GM06990 (cell line): ENCODE results near the gene KCTD21.
"Not testable (repeated sequence)": the region's sequence is repeated elsewhere in the genome, so short reads cannot be mapped to it uniquely, and the experiment has no call there.

Experiments
- DNase-seq: peaks from one replicate; pipeline ENCODE4 v3.0.0-alpha.2; 2011; ENCODE audit not compliant: insufficient read length; ENCODE audit errors: extremely low read depth
- H3K27me3 ChIP-seq: replicated peaks from 2 replicates; pipeline ENCODE4 v1.6.0; 2011; ENCODE audit warnings: low read length; ENCODE audit not compliant: control insufficient read depth, insufficient read depth
- H3K36me3 ChIP-seq: 2 replicates; pipeline ENCODE4 v1.5.1; 2011; ENCODE audit warnings: low read length; ENCODE audit not compliant: control insufficient read depth, insufficient read depth
- H3K4me3 ChIP-seq: replicated peaks from 2 replicates; pipeline ENCODE4 v1.5.1; 2011; ENCODE audit warnings: low read depth, mild to moderate bottlenecking, control low read depth, low read length
- TF ChIP-seq, protein P1 (sequence below): IDR thresholded peaks from 2 replicates; pipeline ENCODE4 v1.5.1; 2011; ENCODE audit warnings: low read length, control low read depth, mild to moderate bottlenecking, inconsistent platforms; ENCODE audit not compliant: insufficient read depth, poor library complexity, severe bottlenecking

KCTD21 gene

GRCh38 chr11:78224906-78225420 lies 36.5 kb upstream of the KCTD21 start:
- Histone ChIP-seq H3K4me3 (no peak overlapping the region), H3K27me3 (no peaks in the 10 kb centered on the region), H3K36me3 (peaks cover 1% of the 10 kb centered on the region; the same call in 1 of the 2 replicates)
- DNase-seq, result no peak
- TF ChIP-seq, protein P1, sequence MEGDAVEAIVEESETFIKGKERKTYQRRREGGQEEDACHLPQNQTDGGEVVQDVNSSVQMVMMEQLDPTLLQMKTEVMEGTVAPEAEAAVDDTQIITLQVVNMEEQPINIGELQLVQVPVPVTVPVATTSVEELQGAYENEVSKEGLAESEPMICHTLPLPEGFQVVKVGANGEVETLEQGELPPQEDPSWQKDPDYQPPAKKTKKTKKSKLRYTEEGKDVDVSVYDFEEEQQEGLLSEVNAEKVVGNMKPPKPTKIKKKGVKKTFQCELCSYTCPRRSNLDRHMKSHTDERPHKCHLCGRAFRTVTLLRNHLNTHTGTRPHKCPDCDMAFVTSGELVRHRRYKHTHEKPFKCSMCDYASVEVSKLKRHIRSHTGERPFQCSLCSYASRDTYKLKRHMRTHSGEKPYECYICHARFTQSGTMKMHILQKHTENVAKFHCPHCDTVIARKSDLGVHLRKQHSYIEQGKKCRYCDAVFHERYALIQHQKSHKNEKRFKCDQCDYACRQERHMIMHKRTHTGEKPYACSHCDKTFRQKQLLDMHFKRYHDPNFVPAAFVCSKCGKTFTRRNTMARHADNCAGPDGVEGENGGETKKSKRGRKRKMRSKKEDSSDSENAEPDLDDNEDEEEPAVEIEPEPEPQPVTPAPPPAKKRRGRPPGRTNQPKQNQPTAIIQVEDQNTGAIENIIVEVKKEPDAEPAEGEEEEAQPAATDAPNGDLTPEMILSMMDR, result no peak

DNA sequence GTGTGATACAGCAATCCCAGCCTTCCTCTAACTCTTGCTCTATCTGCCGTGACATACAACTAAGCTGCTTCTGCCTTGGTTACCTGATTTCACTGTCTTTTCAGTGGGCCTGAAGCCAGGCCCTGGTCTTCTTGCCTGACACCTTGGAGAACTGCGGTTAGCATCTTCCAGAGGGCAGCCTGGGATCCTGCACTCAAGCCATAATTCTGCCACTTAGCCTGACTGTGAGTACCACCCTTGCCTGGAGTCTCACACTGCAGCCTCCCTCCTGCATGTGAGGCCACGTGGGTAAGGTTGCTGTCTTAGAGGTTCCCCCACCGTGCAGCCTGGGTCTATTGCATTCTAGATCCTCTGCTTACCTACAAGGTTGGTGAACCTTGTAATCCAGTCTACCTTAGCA lies 36.1 kb upstream of the KCTD21 start:
- H3K36me3 ChIP-seq, result peaks cover 1% of the 10 kb centered on the region; the same call in 1 of the 2 replicates

GRCh38 chr11:78223320-78223954 lies 35.0 kb upstream of the KCTD21 start:
- H3K4me3 ChIP-seq, result no peak overlapping the region
- DNase-seq, result peak; percentile 74
- H3K36me3 ChIP-seq, result peaks cover 1% of the 10 kb centered on the region; the same call in 1 of the 2 replicates
- TF ChIP-seq, protein P1, result no peak
- H3K27me3 ChIP-seq, result no peaks in the 10 kb centered on the region

More for the DNA sequence above, 36.1 kb upstream of the KCTD21 start:
- DNase-seq, result no peak
- Histone ChIP-seq H3K4me3 (no peak overlapping the region), H3K27me3 (no peaks in the 10 kb centered on the region)
- TF ChIP-seq, protein P1, result no peak

- not testable (repeated sequence) for H3K27me3 ChIP-seq
Measured at GRCh38 chr11:78222726-78223125, 34.3 kb upstream of the KCTD21 start.

GRCh38 chr11:78221396-78222315 lies 33.2 kb upstream of the KCTD21 start:
- TF ChIP-seq, protein P1, result no peak
- H3K27me3 ChIP-seq, result no peaks in the 10 kb centered on the region
- DNase-seq, result no peak
- H3K4me3 ChIP-seq, result no peak overlapping the region
- H3K36me3 ChIP-seq, result peaks cover 1% of the 10 kb centered on the region

More at GRCh38 chr11:78222726-78223125, 34.3 kb upstream of the KCTD21 start:
- not testable (repeated sequence) for H3K4me3 ChIP-seq, DNase-seq, H3K36me3 ChIP-seq
